DOHH2 (cell line): ENCODE results near the gene ZNF329.

Experiments
- H3F3A ChIP-seq: fragments of 200-600 bp; sonication (generic), shearing (Covaris generic); 2 replicates; pipeline ENCODE4 v1.6.0; 2016; ENCODE audit warnings: antibody characterized with exemption, mild to moderate bottlenecking; ENCODE audit not compliant: control insufficient read depth, insufficient read depth
- H3K27ac ChIP-seq: fragments of 200-600 bp; sonication (generic); 2 replicates; pipeline ENCODE4 v1.5.1; 2014; ENCODE audit warnings: low read depth, mild to moderate bottlenecking, low read length, moderate library complexity
- H3K27me3 ChIP-seq: fragments of 200-600 bp; sonication (generic); 2 replicates; pipeline ENCODE4 v1.6.1; 2014; ENCODE audit warnings: mild to moderate bottlenecking, low read length, mixed read lengths; ENCODE audit not compliant: control insufficient read depth
- H3K36me3 ChIP-seq: fragments of 200-600 bp; sonication (generic); 2 replicates; pipeline ENCODE4 v1.6.1; 2014; ENCODE audit warnings: mild to moderate bottlenecking, low read length, moderate library complexity, mixed read lengths; ENCODE audit not compliant: control insufficient read depth
- H3K4me1 ChIP-seq: fragments of 200-600 bp; sonication (generic); 2 replicates; pipeline ENCODE4 v1.6.1; 2014; ENCODE audit warnings: mild to moderate bottlenecking, low read length, mixed read lengths; ENCODE audit not compliant: control insufficient read depth
- H3K4me2 ChIP-seq: fragments of 200-600 bp; sonication (generic); 2 replicates; pipeline ENCODE4 v1.6.0; 2014; ENCODE audit warnings: mild to moderate bottlenecking, low read length, moderate library complexity
- H3K4me3 ChIP-seq: fragments of 200-600 bp; sonication (generic); 2 replicates; pipeline ENCODE4 v1.5.1; 2014; ENCODE audit warnings: mild to moderate bottlenecking, low read length, mixed read lengths
- H3K79me2 ChIP-seq: fragments of 200-600 bp; sonication (generic); 2 replicates; pipeline ENCODE4 v1.6.1; 2014; ENCODE audit warnings: mild to moderate bottlenecking, low read length, mixed read lengths; ENCODE audit not compliant: control insufficient read depth
- H3K9me2 ChIP-seq: fragments of 200-600 bp; sonication (generic); replicated peaks from 2 replicates; pipeline ENCODE4 v1.6.1; 2014; ENCODE audit warnings: mild to moderate bottlenecking, low read length, mixed read lengths; ENCODE audit not compliant: control insufficient read depth
- H3K9me3 ChIP-seq: fragments of 200-600 bp; sonication (generic); 2 replicates; pipeline ENCODE4 v1.6.1; 2014; ENCODE audit warnings: antibody characterized with exemption, low read length, mixed read lengths; ENCODE audit not compliant: control insufficient read depth, insufficient read depth
- H4K20me1 ChIP-seq: fragments of 200-600 bp; sonication (generic); 2 replicates; pipeline ENCODE4 v1.6.0; 2014; ENCODE audit warnings: low read depth, mild to moderate bottlenecking, antibody characterized with exemption, low read length, moderate library complexity; ENCODE audit not compliant: control insufficient read depth, insufficient read depth
- EZH2phosphoT487 ChIP-seq: fragments of 200-600 bp; sonication (generic); IDR thresholded peaks from 2 replicates; pipeline ENCODE4 v1.6.1; 2017; ENCODE audit warnings: borderline replicate concordance, mild to moderate bottlenecking, antibody characterized with exemption, low read length, moderate library complexity, mixed read lengths
- TF ChIP-seq, protein P1 (sequence below): fragments of 200-600 bp; sonication (generic); IDR thresholded peaks from one replicate; pipeline ENCODE4 v1.5.1; 2014; ENCODE audit warnings: antibody characterized with exemption, mild to moderate bottlenecking, low read depth, low read length; ENCODE audit not compliant: poor library complexity, severe bottlenecking

ZNF329 gene

GRCh38 chr19:58129284-58129683, 21.3 kb downstream of the ZNF329 start:
- TF ChIP-seq EZH2phosphoT487: no peak
- TF ChIP-seq, protein P1, sequence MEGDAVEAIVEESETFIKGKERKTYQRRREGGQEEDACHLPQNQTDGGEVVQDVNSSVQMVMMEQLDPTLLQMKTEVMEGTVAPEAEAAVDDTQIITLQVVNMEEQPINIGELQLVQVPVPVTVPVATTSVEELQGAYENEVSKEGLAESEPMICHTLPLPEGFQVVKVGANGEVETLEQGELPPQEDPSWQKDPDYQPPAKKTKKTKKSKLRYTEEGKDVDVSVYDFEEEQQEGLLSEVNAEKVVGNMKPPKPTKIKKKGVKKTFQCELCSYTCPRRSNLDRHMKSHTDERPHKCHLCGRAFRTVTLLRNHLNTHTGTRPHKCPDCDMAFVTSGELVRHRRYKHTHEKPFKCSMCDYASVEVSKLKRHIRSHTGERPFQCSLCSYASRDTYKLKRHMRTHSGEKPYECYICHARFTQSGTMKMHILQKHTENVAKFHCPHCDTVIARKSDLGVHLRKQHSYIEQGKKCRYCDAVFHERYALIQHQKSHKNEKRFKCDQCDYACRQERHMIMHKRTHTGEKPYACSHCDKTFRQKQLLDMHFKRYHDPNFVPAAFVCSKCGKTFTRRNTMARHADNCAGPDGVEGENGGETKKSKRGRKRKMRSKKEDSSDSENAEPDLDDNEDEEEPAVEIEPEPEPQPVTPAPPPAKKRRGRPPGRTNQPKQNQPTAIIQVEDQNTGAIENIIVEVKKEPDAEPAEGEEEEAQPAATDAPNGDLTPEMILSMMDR: no peak
- peaks cover 56% of the 10 kb centered on the region for H3K9me3 ChIP-seq
- H3K4me3 ChIP-seq: no peak overlapping the region
- no peaks in the 10 kb centered on the region for H3K36me3 ChIP-seq
- H3K79me2 ChIP-seq: no peaks in the 10 kb centered on the region
- no peaks in the 10 kb centered on the region for H3K9me2 ChIP-seq
- H4K20me1 ChIP-seq: no peaks in the 10 kb centered on the region
- H3F3A ChIP-seq: no peaks in the 10 kb centered on the region
- H3K27me3 ChIP-seq: no peaks in the 10 kb centered on the region
- H3K4me2 ChIP-seq: no peak overlapping the region
- no peaks in the 10 kb centered on the region for H3K4me1 ChIP-seq
- H3K27ac ChIP-seq: no peak overlapping the region

GRCh38 chr19:58128041-58128685, 22.4 kb downstream of the ZNF329 start:
- H4K20me1 ChIP-seq: no peaks in the 10 kb centered on the region
- no peak overlapping the region for H3K27ac ChIP-seq
- no peak overlapping the region for H3K4me2 ChIP-seq
- H3K4me1 ChIP-seq: no peaks in the 10 kb centered on the region
- H3K9me3 ChIP-seq: peaks cover 64% of the 10 kb centered on the region
- H3K36me3 ChIP-seq: no peaks in the 10 kb centered on the region
- H3K4me3 ChIP-seq: no peak overlapping the region
- no peaks in the 10 kb centered on the region for H3F3A ChIP-seq
- TF ChIP-seq EZH2phosphoT487: no peak
- TF ChIP-seq, protein P1: no peak
- no peaks in the 10 kb centered on the region for H3K79me2 ChIP-seq
- no peaks in the 10 kb centered on the region for H3K9me2 ChIP-seq
- H3K27me3 ChIP-seq: no peaks in the 10 kb centered on the region

DNA sequence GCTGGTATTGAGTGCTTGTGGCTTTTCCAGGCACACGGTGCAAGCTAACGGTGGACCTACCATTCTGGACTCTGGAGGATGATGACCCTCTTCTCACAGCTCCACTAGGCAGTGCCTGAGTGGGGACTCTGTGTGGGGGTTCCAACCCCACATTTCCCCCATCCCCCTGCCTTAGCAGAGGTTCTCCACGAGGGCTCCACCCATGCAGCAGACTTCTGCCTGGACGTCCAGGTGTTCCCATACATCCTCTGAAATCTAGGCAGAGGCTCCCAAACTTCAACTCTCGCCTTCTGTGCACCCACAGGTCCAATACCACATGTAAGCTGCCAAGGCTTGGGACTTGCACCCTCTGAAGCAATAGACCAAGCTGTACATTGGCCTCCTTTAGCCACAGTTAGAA, 27.2 kb downstream of the ZNF329 start:
- Histone ChIP-seq H4K20me1 (no peaks in the 10 kb centered on the region), H3K36me3 (no peaks in the 10 kb centered on the region), H3K4me2 (no peak overlapping the region), H3K4me3 (no peak overlapping the region), H3K27me3 (no peaks in the 10 kb centered on the region), H3K4me1 (no peaks in the 10 kb centered on the region), H3F3A (no peaks in the 10 kb centered on the region), H3K27ac (no peak overlapping the region), H3K9me3 (peaks cover 68% of the 10 kb centered on the region), H3K79me2 (no peaks in the 10 kb centered on the region), H3K9me2 (no peaks in the 10 kb centered on the region)
- TF ChIP-seq, protein P1: no peak
- TF ChIP-seq EZH2phosphoT487: no peak
